ENCODE results near the gene MID1.

DNA sequence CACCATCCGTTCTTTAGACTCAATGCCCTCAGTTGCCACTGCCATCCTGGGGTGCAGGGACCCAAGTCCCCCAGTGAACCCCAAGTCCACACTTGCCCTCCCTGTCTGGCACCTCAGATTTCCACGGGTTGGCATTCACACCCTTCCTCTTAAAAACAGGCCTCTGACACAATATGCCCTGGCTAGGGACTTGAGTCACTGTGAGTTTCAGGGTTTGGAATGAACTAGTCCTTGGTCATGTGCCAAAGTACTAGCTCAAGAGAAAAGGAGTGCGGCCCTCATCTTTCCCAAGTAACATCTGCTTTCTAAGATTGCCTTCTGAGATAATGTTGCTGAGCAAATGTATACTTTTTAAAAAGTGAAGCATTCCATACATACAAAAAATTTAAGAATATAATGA, 134.0 kb downstream of the MID1 start:
- TF ChIP-seq POLR2A (IDR thresholded peaks at IDR 0.05; ENCODE audit: low read length) = no peak
- no peak for TF ChIP-seq GATA1 (IDR thresholded peaks at IDR 0.05; ENCODE audit: low read depth, low read length)

All from erythroblast (primary cell).